Occipital lobe (tissue), 2 donors: ENCODE measurements around the gene TEX53. TPM values are rescaled to one million over a fixed set of nuclear protein-coding genes. Genes with fewer than 3 reads are reported as not detected.

Source experiments
- DNase-seq: peaks from one replicate; lab custom pipeline; 2025; lab: John Stamatoyannopoulos, UW
- total RNA-seq: library from RNA; depleted of rRNA; stranded (reverse); fragments of >200 nt; gene quantifications from one replicate; pipeline ENCODE4 v1.2.3, GENCODE V29; 2014

TEX53 gene
- total RNA-seq, 1 donor from 2014 or later: not detected

GRCh38 chr9:114641967-114642366 is 15.6 kb downstream of the TEX53 start:
- no peak for DNase-seq

- DNase-seq: no peak
These were observed 19.2 kb downstream of the TEX53 start for GRCh38 chr9:114638404-114638803.

DNA sequence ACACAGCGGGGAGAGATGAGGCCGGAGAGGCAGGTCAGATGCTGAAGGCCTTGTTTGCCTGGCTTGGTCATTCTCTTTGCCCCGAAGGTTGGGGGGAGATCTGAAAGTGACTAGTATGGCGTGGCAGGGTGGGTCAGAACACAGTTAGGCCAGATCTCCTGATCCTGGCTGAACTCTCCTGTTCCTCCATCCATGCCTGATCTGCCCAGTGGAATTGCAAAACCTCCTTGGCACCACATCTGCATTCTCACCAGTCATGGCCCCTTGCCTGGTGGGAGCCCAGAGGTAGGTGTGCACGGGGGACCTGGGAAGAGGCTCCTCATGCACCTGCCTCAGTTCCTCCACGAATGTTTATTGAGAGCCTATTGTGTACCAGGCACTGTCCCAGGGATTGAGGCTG is 23.2 kb downstream of the TEX53 start:
- no peak for DNase-seq

DNA sequence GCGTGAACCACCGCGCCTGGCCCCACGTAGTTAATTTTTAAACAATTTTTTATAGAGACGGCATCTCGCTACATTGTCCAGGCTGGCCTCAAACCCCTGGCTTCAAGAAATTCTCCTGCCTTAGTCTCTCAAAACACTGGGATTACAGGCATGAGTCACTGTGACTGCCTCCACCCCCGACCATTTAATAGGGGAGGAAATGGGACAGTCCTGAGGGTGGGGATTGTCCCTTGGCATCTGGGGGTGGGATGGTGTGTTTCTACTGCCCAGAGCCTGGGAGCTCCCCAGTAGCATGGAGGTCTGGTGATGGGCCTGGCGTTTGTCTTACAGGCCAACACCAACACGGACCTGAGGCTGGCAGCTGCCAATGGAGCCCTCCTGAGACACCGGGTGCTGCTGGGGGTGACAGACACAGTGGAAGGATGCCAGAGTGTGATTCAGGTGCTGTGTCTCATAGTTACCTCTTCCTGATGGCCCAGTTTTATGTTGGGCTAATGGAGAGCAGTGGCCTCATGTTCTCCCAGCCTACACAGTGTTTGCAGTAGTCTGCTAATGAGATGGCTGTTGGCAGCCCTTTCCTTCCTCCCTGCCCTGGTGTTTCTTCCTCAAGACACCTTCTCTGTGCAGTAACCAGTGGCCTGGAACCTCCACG is 24.0 kb downstream of the TEX53 start:
- no peak for DNase-seq

DNA sequence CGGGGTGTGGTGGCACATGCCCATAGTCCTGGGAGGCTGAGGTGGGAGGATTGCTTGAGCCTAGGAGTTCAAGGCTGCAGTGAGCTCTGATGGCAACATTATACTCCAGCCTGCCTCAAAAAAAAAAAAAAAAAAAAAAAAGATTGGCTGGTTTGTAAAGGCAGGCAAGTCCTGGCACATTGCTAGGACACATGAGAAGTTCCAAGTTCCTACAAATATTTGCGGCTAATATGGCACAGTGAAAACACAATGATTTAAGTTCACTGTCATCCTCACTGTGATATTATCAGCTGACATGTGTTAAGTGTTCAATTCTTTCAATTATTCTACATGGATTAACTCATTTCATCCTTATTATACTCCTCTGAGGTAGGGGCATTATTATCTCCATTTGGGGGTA is 26.4 kb downstream of the TEX53 start:
- no peak for DNase-seq

GRCh38 chr9:114629563-114630090 is 28.0 kb downstream of the TEX53 start:
- DNase-seq: peak; percentile 28

DNA sequence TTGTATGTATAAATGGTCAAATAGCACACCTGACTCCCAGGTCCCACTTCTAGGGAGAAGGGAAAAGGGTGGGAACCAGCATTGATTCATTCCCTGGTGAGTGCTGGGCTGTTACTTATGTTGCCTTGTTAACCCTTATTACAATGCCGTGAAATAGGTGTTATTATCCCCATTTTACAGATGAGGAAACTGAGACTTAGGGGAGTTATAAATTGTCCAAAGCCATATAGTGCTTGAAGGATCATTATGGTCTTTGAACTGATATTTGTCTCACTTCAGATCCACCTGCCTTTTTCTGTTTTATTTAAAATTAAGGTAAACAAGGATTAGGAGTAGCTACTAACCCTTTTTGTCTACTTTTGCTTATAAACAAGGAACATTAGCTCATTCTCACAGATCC is 30.1 kb downstream of the TEX53 start:
- DNase-seq: no peak

GRCh38 chr9:114626415-114627020 is 31.1 kb downstream of the TEX53 start:
- no peak for DNase-seq

GRCh38 chr9:114624677-114625076 is 32.9 kb downstream of the TEX53 start:
- DNase-seq: no peak

- DNase-seq: peak; percentile 11
These were observed 35.5 kb downstream of the TEX53 start for GRCh38 chr9:114621975-114622609.

- DNase-seq: no peak
These were observed 36.0 kb downstream of the TEX53 start for GRCh38 chr9:114621561-114621960.

DNA sequence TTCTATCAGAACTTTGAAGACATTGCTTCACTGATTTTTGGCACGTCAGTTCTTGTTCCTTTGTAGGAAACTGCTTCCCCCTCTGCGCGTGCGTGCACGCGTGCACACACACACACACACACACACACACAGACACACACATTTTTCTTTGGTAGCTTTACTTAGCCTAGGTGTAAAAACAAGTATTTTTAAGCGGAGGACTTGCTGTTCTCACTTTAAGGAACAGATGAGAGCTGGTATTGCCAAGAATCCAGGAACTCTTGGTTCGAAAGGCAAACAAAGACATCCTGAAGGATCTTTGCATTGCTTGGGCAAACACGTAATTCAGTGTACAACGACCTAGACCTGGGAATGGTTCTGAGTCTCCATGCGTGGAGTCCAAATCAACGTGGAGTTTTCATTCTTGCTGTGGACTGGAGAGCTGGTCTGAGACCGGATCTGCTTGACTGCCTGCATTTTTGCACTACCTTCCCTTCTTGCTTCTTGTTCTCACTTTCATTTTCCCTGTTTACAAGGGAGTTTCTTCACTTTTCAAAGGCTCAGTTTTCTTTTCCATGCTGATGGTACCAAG is 38.3 kb downstream of the TEX53 start:
- peak; percentile 36 for DNase-seq

DNA sequence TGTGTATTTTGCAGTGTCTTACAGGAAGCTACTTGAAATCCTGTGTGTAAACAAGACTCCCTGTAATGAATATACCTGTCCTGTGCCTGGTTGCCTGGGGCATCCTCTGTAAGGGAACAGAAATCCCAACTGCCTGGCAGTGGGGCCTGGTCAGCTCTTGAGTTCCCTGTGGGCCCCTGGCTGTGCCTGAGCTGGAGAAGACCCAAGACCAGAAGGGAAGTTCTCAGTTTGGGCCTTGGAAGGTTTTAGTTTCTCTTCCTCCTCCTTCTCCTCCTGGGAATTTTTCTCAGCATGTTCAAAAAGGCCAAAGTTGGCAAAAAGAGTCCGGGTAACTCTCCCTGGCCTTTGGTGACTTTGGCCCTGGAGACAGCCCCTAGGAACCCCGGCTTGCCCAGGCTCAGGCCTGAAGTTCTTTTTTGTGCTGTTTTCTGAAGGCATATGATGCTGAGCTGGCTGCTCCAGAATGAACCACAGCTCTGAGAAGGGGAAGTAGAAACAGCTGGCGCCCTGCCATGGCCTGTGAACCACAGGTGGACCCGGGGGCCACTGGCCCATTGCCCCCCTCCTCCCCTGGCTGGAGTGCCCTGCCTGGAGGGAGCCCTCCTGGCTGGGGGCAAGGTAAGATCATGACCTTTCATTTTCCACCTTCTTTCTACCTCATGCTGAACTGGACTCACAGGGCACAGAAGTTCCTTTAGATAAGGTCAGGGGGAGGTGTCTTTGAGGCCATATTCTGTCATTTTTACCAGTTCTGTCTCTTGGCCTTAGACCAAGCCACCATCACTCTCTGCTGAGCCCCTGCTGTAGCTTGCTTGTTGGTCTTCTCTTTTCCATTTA is 40.7 kb downstream of the TEX53 start:
- DNase-seq: no peak

- no peak for DNase-seq
These were observed 43.2 kb downstream of the TEX53 start for GRCh38 chr9:114614373-114614772.

- no peak for DNase-seq
These were observed 43.7 kb downstream of the TEX53 start for GRCh38 chr9:114613919-114614318.

GRCh38 chr9:114613087-114613486 is 44.5 kb downstream of the TEX53 start:
- no peak for DNase-seq

- DNase-seq: no peak
These were observed 45.2 kb downstream of the TEX53 start for GRCh38 chr9:114612272-114612923.

GRCh38 chr9:114611516-114612271 is 45.9 kb downstream of the TEX53 start:
- peak; percentile 39 for DNase-seq

- DNase-seq: no peak
These were observed 49.1 kb downstream of the TEX53 start for GRCh38 chr9:114608525-114608796.
